ENCODE data around the gene TEX22. TPM values are rescaled to one million over a fixed set of nuclear protein-coding genes. Genes with fewer than 3 reads are reported as not detected.
"Not testable (repeated sequence)": the region's sequence is repeated elsewhere in the genome, so short reads cannot be mapped to it uniquely, and the experiment has no call there.

Gene TEX22
- total RNA-seq, 4 donors from 2014 or later = not detected

GRCh38 chr14:105358140-105358846, 40.0 kb upstream of the TEX22 start:
- Histone ChIP-seq H3K9me3 (no peaks in the 10 kb centered on the region), H3K4me3 (no peak overlapping the region), H3K36me3 (no peaks in the 10 kb centered on the region), H3K4me1 (no peaks in the 10 kb centered on the region), H3K27me3 (no peaks in the 10 kb centered on the region), H3K27ac (no peak overlapping the region)
- TF ChIP-seq POLR2A (IDR thresholded peaks at IDR 0.05) = no peak
- no peak for TF ChIP-seq CTCF (IDR thresholded peaks at IDR 0.05 in 4 of 5, conservative IDR thresholded peaks at IDR 0.05 in 1 of 5)
- no peak for DNase-seq
- in situ Hi-C loops (cut with MboI; ENCODE audit: low sequenced_read_pairs in 4 of 4) (loop anchor here in 2 of 4 donors (25.0 kb wide), 2 partner anchors 129 to 271 kb away; partner anchors contain the start of genes CRIP1 (in 1 of the 2) and TEDC1 (in 1 of the 2)), intact Hi-C loops (cut with DNase I; ENCODE audit: low total_unique reads) (no loop called here)
- ATAC-seq = no peak

- no peaks in the 10 kb centered on the region for H3K27me3 ChIP-seq
- intact Hi-C loops (cut with DNase I; ENCODE audit: low total_unique reads) (no loop called here), in situ Hi-C loops (cut with MboI; ENCODE audit: low sequenced_read_pairs in 4 of 4) (loop anchor here in 2 of 4 donors (25.0 kb wide), 2 partner anchors 128 to 272 kb away; partner anchors contain the start of genes CRIP1 (in 1 of the 2) and TEDC1 (in 1 of the 2))
- no peak for DNase-seq
- H3K9me3 ChIP-seq = no peaks in the 10 kb centered on the region
- TF ChIP-seq POLR2A (IDR thresholded peaks at IDR 0.05) = no peak
- no peak for TF ChIP-seq CTCF (IDR thresholded peaks at IDR 0.05 in 4 of 5, conservative IDR thresholded peaks at IDR 0.05 in 1 of 5)
- no peaks in the 10 kb centered on the region for H3K4me1 ChIP-seq
- H3K36me3 ChIP-seq = no peaks in the 10 kb centered on the region
- no peak overlapping the region for H3K27ac ChIP-seq
- ATAC-seq = no peak
- no peak overlapping the region for H3K4me3 ChIP-seq
These were observed 39.4 kb upstream of the TEX22 start for GRCh38 chr14:105358943-105359342.

GRCh38 chr14:105361412-105361811, 36.9 kb upstream of the TEX22 start:
- H3K4me3 ChIP-seq; intact Hi-C loops (cut with DNase I; ENCODE audit: low total_unique reads); DNase-seq; H3K9me3 ChIP-seq; H3K27me3 ChIP-seq; H3K27ac ChIP-seq; ATAC-seq; H3K4me1 ChIP-seq; H3K36me3 ChIP-seq: not testable (repeated sequence)
- in situ Hi-C loops (cut with MboI; ENCODE audit: low sequenced_read_pairs in 4 of 4) = loop anchor here in 2 of 4 donors (25.0 kb wide), 2 partner anchors 126 to 274 kb away; partner anchors contain the start of genes CRIP1 (in 1 of the 2) and TEDC1 (in 1 of the 2)

GRCh38 chr14:105363847-105364708, 34.3 kb upstream of the TEX22 start:
- in situ Hi-C loops (cut with MboI; ENCODE audit: low sequenced_read_pairs in 4 of 4) (loop anchor here in 2 of 4 donors (25.0 kb wide), 2 partner anchors 123 to 277 kb away; partner anchors contain the start of genes CRIP1 (in 1 of the 2) and TEDC1 (in 1 of the 2)), intact Hi-C loops (cut with DNase I; ENCODE audit: low total_unique reads) (no loop called here)
- Histone ChIP-seq H3K36me3 (no peaks in the 10 kb centered on the region), H3K4me1 (no peaks in the 10 kb centered on the region), H3K27me3 (no peaks in the 10 kb centered on the region), H3K27ac (no peak overlapping the region), H3K4me3 (no peak overlapping the region), H3K9me3 (no peaks in the 10 kb centered on the region)
- ATAC-seq (no peak), DNase-seq (no peak)
- no peak for TF ChIP-seq POLR2A (IDR thresholded peaks at IDR 0.05)
- no peak for TF ChIP-seq CTCF (IDR thresholded peaks at IDR 0.05 in 4 of 5, conservative IDR thresholded peaks at IDR 0.05 in 1 of 5)

GRCh38 chr14:105365101-105365500, 33.2 kb upstream of the TEX22 start:
- no peaks in the 10 kb centered on the region for H3K4me1 ChIP-seq
- intact Hi-C loops (cut with DNase I; ENCODE audit: low total_unique reads) (no loop called here), in situ Hi-C loops (cut with MboI; ENCODE audit: low sequenced_read_pairs in 4 of 4) (loop anchor here in 2 of 4 donors (25.0 kb wide), 2 partner anchors 122 to 278 kb away; partner anchors contain the start of genes CRIP1 (in 1 of the 2) and TEDC1 (in 1 of the 2))
- H3K27me3 ChIP-seq = no peaks in the 10 kb centered on the region
- no peak overlapping the region for H3K27ac ChIP-seq
- DNase-seq (no peak), ATAC-seq (no peak)
- H3K4me3 ChIP-seq = no peak overlapping the region
- no peaks in the 10 kb centered on the region for H3K9me3 ChIP-seq
- TF ChIP-seq CTCF (IDR thresholded peaks at IDR 0.05 in 4 of 5, conservative IDR thresholded peaks at IDR 0.05 in 1 of 5) (no peak), POLR2A (IDR thresholded peaks at IDR 0.05) (no peak)
- peaks cover 0 to 6% of the 10 kb centered on the region in 2 donors for H3K36me3 ChIP-seq

All from gastrocnemius medialis (tissue), 4 donors.